Measurements from ENCODE around the gene TSFM. TPM values are rescaled to one million over a fixed set of nuclear protein-coding genes. Genes with fewer than 3 reads are reported as not detected.

TSFM gene
- total RNA-seq, 4 donors from 2014 or later, result 29.6 to 41.6 (median 34.5) TPM

- no peak overlapping the region for H3K4me3 ChIP-seq (ENCODE audit: low read depth, poor library complexity, severe bottlenecking)
- intact Hi-C loops (cut with DNase I; ENCODE audit: low total_unique reads), result loop anchor here (10.0 kb wide), 1 partner anchor 96 kb away; no protein-coding TSS in a partner anchor
- TF ChIP-seq CTCF (IDR thresholded peaks at IDR 0.05) (no peak), POLR2A (IDR thresholded peaks at IDR 0.05) (no peak)
- 83 to 91% methylated on average over 5 of the region's 5 CpGs for WGBS, 2 donors
- DNase-seq (ENCODE audit: low spot score in 2 of 2), result no peak
Observed at GRCh38 chr12:57808351-57808750, 25.8 kb downstream of the TSFM start.

GRCh38 chr12:57809425-57809824, 26.8 kb downstream of the TSFM start:
- WGBS, 2 donors, result 89 to 91% methylated on average over 3 of the region's 3 CpGs
- no peak for TF ChIP-seq CTCF (IDR thresholded peaks at IDR 0.05)
- no peak for TF ChIP-seq POLR2A (IDR thresholded peaks at IDR 0.05)
- DNase-seq (ENCODE audit: low spot score in 2 of 2), result no peak
- no peak overlapping the region for H3K4me3 ChIP-seq (ENCODE audit: low read depth, poor library complexity, severe bottlenecking)
- intact Hi-C loops (cut with DNase I; ENCODE audit: low total_unique reads), result loop anchor here (10.0 kb wide), 1 partner anchor 95 kb away; no protein-coding TSS in a partner anchor

- WGBS, 2 donors, result 55 to 68% methylated on average over 5 of the region's 5 CpGs
- TF ChIP-seq POLR2A (IDR thresholded peaks at IDR 0.05) (no peak), CTCF (IDR thresholded peaks at IDR 0.05) (no peak)
- intact Hi-C loops (cut with DNase I; ENCODE audit: low total_unique reads), result no loop called here
- no peak for DNase-seq (ENCODE audit: low spot score in 2 of 2)
- H3K4me3 ChIP-seq (ENCODE audit: low read depth, poor library complexity, severe bottlenecking), result no peak overlapping the region
Observed at GRCh38 chr12:57810450-57810849, 27.9 kb downstream of the TSFM start.

- WGBS, 2 donors, result 75 to 80% methylated on average over 7 to 10 of the region's 10 CpGs
- no peak for TF ChIP-seq CTCF (IDR thresholded peaks at IDR 0.05)
- TF ChIP-seq POLR2A (IDR thresholded peaks at IDR 0.05), result no peak
Observed at GRCh38 chr12:57811028-57811755, 28.6 kb downstream of the TSFM start.

GRCh38 chr12:57813111-57813970, 30.8 kb downstream of the TSFM start:
- H3K4me3 ChIP-seq (ENCODE audit: low read depth, poor library complexity, severe bottlenecking), result no peak overlapping the region
- TF ChIP-seq POLR2A (IDR thresholded peaks at IDR 0.05) (no peak), CTCF (IDR thresholded peaks at IDR 0.05) (no peak)
- 79 to 84% methylated on average over 13 to 14 of the region's 14 CpGs for WGBS, 2 donors
- intact Hi-C loops (cut with DNase I; ENCODE audit: low total_unique reads), result no loop called here
- no peak for DNase-seq (ENCODE audit: low spot score in 2 of 2)

More at GRCh38 chr12:57811028-57811755, 28.6 kb downstream of the TSFM start:
- intact Hi-C loops (cut with DNase I; ENCODE audit: low total_unique reads), result no loop called here
- no peak overlapping the region for H3K4me3 ChIP-seq (ENCODE audit: low read depth, poor library complexity, severe bottlenecking)
- DNase-seq (ENCODE audit: low spot score in 2 of 2), result no peak

All from lower leg skin (tissue), 4 donors.